H54 (cell line): Measurements from ENCODE around the gene CEMP1.

Experiments used
- DNase-seq: peaks from one replicate; pipeline ENCODE4 v3.0.0; 2011; ENCODE audit warnings: low spot score, mixed read lengths; ENCODE audit not compliant: insufficient read length
- FAIRE-seq: peaks from 3 replicates; lab custom pipeline; 2011; peaks lifted over from hg19 to GRCh38; lab: Jason Lieb, UNC
- POLR2A ChIP-seq: IDR thresholded peaks from 2 replicates; pipeline ENCODE4 v1.6.1; 2011; ENCODE audit warnings: low read depth, mild to moderate bottlenecking, low read length

Gene CEMP1

GRCh38 chr16:2515180-2515851, 15.9 kb downstream of the CEMP1 start:
- no peak for FAIRE-seq
- TF ChIP-seq POLR2A, result no peak

DNA sequence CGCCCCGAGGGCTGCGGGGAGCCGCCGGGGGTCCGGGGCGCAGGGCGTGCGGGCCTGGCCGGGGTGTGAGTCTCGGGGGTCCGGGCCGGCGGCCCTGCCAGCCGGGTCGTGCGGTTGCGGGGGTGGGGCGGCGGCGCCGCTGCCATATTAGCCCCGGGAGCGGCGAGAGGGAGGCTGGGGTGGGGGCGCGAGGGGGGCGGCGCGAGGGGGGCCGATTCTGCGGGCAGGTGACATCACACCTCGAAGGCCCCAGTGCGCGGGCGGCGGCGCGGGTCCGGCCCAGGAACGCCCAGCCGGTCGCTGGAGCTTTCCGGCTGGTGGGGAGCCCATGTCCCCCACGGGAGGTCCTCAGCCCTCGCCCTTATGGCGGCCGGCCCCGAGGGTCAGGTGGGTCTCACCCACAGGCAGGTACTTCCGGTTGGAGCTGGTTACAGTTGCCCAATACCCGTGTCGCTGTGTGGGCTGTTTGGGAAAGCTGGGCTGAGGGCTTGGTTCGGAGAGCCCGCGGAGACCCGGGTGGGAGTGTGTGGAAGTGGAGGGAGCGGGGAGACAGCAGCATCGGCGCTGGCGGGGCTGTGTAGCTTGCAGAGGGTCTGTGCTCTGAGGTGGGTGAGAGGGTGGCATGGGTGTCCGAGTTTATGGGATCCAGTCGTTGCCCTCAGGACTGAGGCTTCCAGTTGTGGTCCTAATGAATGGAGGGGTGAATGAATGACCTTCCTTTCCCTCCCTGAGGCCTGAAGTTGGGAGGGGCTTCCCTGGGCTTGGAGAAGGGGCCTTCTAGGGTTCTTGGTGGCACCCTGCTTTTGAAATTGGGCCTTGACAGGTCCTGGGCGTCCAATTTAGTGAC, 16.7 kb downstream of the CEMP1 start:
- TF ChIP-seq POLR2A, result no peak
- no peak for FAIRE-seq
- no peak for DNase-seq

More at GRCh38 chr16:2515180-2515851, 15.9 kb downstream of the CEMP1 start:
- no peak for DNase-seq

- FAIRE-seq, result no peak
Measured at GRCh38 chr16:2513405-2514332, 17.5 kb downstream of the CEMP1 start, which contains the start of gene ATP6V0C. Gene ATP6V0C, plus strand, starts transcription at chr16:2513952. Its CDS starts 152 bp downstream, at chr16:2514104.

DNA sequence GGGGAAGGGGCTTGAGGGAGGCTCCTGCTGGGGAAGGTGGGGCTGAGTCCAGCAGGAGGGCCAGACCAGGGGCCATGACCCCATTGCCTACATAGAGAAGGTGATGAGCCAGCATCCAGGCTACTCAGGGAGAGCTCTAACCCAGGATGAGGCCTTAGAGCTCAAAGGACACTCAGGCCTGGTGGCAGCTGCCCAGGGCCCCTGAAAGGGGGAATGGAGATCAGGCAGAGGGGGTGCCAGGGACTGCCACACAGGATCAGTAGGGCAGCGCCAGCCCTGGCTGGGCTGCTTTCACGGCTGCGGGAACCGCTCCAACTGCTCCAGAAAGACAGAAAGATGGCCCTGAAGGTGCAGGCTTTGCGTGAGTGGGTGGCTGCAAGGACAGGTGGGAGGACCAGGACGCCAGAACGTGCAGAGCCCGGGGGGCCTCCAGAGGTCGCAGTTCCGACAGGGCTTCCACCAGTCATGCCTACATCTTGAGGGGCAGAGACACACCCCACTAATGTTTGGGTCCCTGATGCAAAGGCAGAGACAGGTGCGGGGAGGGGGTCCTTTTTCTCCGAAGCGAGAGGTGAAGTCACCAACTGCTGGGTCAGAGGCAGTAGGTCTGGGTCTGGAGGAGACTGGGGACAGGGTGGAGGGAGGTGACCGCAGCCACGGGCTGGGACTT, 18.3 kb downstream of the CEMP1 start:
- no peak for TF ChIP-seq POLR2A
- DNase-seq, result no peak
- FAIRE-seq, result no peak

More at GRCh38 chr16:2513405-2514332, 17.5 kb downstream of the CEMP1 start, which contains the start of gene ATP6V0C:
- TF ChIP-seq POLR2A, result peak; percentile 88
- DNase-seq, result peak; percentile 90

DNA sequence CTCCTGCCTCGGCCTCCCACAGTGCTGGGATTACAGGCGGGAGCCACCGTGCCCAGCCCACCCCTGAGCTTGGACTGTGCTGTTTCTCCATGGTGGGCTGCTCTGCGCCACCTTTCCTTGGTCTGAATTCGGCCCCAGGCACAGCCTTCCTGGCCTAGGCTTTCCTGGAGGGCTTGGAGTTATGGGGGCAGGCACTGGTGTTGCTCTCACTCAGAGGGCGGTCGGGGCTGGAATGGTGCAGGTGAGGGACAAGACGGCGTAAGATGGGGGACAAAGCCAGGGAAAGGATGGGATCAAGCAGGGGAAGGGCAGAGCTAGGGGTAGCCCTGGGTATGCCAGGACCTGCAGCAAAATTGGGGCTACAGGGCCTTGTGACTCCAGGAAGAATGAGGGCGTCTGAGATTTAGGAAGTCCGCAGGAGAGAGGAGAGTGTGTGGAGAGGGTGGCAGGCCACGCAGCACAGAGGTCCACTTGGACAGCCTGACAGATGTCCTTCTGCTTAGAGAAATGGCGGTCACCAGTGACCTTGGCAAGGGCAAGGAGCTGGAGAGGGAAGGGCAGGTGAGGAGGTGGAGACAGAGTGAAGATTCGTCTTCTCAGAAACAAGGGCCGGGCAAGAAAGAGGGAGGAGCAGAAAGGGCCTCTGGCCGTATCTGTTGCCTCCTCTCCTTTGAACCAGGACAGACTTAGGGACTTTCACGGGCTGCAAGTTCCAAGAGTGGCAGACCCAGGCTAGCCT, 19.0 kb downstream of the CEMP1 start:
- no peak for FAIRE-seq
- no peak for TF ChIP-seq POLR2A
- no peak for DNase-seq

DNA sequence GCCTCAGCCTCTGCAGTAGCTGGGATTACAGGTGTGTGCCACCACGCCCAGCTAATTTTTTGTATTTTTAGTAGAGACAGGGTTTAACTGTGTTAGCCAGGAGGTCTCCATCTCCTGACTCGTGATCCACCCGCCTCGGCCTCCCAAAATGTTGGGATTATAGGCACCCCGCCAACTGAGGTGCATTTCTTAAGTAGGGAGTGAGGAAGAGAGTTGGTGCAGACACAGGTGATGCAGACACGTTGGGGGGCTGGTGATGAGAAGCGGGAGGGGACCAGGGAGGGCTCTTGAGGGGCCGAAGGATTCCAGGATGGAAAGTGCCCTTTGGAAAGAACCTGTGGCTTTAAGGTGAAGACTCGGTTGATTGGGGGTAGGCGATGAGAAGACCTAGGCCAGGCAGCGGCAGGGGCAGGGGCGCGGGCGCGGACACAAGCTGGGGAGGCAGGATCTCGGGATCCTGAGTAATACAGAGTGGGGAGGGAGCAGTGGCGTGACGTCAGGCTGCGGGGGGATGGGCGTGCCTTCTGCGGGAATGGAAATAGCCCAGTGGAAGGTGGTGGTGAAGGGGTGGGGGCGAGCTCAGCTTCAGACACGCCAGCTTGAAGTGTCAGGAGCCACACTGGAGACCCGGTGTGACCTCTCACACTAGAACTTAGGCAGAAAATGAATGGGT, 19.9 kb downstream of the CEMP1 start:
- FAIRE-seq (no peak), DNase-seq (no peak)
- no peak for TF ChIP-seq POLR2A

- FAIRE-seq, result no peak
- DNase-seq, result no peak
- no peak for TF ChIP-seq POLR2A
Measured at GRCh38 chr16:2508722-2509400, 22.3 kb downstream of the CEMP1 start.

DNA sequence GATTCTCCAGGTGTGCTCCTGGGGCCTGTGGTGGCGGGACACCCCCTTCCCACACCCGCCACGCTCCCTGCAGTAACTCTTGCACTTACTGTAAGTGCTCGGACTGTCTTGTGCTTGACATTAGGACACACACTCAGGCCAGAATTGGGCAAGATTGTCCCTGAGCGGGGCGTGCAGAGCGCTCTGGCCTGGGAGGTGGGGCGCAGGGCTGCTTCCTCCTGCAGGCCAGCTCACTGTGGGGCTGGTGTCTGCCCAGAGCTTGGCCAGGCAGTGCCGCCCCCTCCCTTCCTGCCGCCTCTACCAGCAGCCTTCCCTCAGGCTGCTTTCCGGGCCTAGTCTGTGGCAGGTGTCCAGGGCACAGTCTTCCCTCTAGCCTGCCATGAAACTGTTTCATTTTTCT, 23.5 kb downstream of the CEMP1 start:
- TF ChIP-seq POLR2A, result no peak
- no peak for DNase-seq
- FAIRE-seq, result no peak

DNA sequence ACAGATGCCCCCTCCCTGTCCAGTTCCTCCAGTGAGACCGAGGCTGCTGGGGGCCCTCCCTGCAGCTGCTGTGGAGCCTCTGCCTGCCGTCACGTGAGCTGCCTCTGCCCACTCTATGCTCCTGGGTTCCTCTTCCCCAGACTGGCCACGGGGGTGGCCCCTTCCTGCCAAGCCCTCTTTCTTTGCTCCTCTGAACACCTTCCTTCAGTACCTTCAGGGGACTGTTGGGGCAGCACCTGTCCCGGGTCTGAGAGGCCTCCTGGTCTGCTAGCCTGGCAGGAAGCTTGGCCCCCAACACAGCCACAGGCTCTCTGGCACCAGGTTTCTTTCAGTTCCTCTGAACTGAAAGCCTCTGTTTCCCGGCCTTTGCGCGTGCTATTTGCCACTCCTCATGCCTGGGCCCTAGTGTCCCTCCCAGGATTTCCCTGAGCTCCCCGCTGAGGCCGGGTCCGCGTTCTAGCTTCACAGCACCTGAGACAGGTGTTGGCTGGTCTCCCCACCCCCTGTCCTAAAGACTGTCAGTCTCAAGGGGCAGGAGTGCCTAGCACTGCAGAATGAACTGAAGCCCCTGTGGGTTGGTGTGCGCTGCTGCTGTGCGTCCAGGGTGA, 24.1 kb downstream of the CEMP1 start:
- TF ChIP-seq POLR2A, result no peak
- no peak for FAIRE-seq
- no peak for DNase-seq

GRCh38 chr16:2505695-2506094, 25.5 kb downstream of the CEMP1 start:
- TF ChIP-seq POLR2A, result no peak
- FAIRE-seq, result no peak
- no peak for DNase-seq
